Uterus (tissue), 4 donors: ENCODE results near the gene DCAF6. TPM values are rescaled to one million over a fixed set of nuclear protein-coding genes. Genes with fewer than 3 reads are reported as not detected.
"Not testable (repeated sequence)": the region's sequence is repeated elsewhere in the genome, so short reads cannot be mapped to it uniquely, and the experiment has no call there.

Experiments
- DNase-seq, 2 donors: peaks; one replicate each; pipeline ENCODE4 v3.0.0-alpha.2; 2019 to 2020
- H3K27ac ChIP-seq, 2 donors: fragments of 200-600 bp; sonication (generic); 1 replicate in 1 of 2; 2 replicates in 1 of 2; pipeline ENCODE4 v1.5.1; 2016 to 2018
- H3K27me3 ChIP-seq, 2 donors: fragments of 200-600 bp; sonication (generic); one replicate each; pipeline ENCODE4 v1.5.1; 2018 to 2019; ENCODE audit warnings: control low read depth in 1 of 2
- H3K36me3 ChIP-seq, 2 donors: fragments of 200-600 bp; sonication (generic); one replicate each; pipeline ENCODE4 v1.5.1; 2019; ENCODE audit warnings: control low read depth in 1 of 2
- H3K4me1 ChIP-seq, 2 donors: fragments of 200-600 bp; sonication (generic); one replicate each; pipeline ENCODE4 v1.5.1; 2018 to 2019; ENCODE audit warnings: control low read depth in 1 of 2
- H3K4me3 ChIP-seq, 2 donors: fragments of 200-600 bp; sonication (generic); 1 replicate in 1 of 2; 2 replicates in 1 of 2; pipeline ENCODE4 v1.5.1; 2018 to 2019; ENCODE audit warnings: mild to moderate bottlenecking in 1 of 2
- H3K9me3 ChIP-seq, 2 donors: fragments of 200-600 bp; sonication (generic); one replicate each; pipeline ENCODE4 v1.5.1; 2019; ENCODE audit warnings: control low read depth in 1 of 2
- POLR2A ChIP-seq, 2 donors: fragments of 450-650 bp; IDR thresholded peaks; one replicate each; pipeline ENCODE4 v1.6.1; 2016; ENCODE audit warnings: antibody characterized with exemption in 2 of 2, mild to moderate bottlenecking in 1 of 2, moderate library complexity in 1 of 2
- intact Hi-C: fragments of 100-400 bp; cut with DNase I; formaldehyde crosslinking; loops from one replicate; pipeline ENCODE4 v1.15.1; 2023; ENCODE audit warnings: low total_unique reads
- total RNA-seq, 4 donors: library from RNA; depleted of rRNA in 3 of 4; stranded (reverse); fragments of >200 nt in 3 of 4; gene quantifications; one replicate each; pipeline versions ENCODE4 v1.1.0 to v1.2.4, GENCODE V29; 2014 to 2023
- TF ChIP-seq, protein P1 (sequence below), 4 experiments: fragments of 200-600 bp in 2 of 4; fragments of 450-650 bp in 2 of 4; sonication (generic) in 2 of 4; IDR thresholded peaks; one replicate each; pipeline ENCODE4 v1.5.1; 2016 to 2019; ENCODE audit warnings: antibody characterized with exemption in 4 of 4, mild to moderate bottlenecking in 2 of 4, moderate library complexity in 1 of 4
- donor health status: DM: yes; HTN: yes; CAD: no.

Gene DCAF6
- total RNA-seq, 4 donors from 2014 or later = 19.1 to 77.7 (median 44.9) TPM

DNA sequence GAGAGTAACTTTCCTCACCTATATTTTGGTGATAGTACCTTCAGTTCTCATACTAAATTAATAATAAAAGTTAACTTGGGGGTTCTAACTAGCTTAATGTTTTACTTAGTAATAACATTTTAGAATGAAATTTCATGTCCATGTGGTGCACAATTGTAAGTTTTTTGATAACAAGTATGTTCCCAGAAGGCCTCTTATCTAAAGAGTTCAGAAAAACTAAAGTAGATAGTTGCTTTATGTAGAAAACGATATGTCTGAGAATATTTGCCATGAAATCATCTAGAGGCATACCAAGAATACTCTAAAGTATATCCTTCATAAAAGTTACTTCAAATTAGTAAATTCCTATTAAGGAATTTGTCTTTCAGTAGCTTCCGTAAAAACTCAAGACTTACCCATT, 12.4 kb upstream of the DCAF6 start:
- Histone ChIP-seq H3K27ac (no peak overlapping the region), H3K36me3 (no peaks in the 10 kb centered on the region), H3K27me3 (no peaks in the 10 kb centered on the region), H3K4me3 (no peak overlapping the region), H3K9me3 (no peaks in the 10 kb centered on the region), H3K4me1 (no peaks in the 10 kb centered on the region)
- TF ChIP-seq, protein P1, sequence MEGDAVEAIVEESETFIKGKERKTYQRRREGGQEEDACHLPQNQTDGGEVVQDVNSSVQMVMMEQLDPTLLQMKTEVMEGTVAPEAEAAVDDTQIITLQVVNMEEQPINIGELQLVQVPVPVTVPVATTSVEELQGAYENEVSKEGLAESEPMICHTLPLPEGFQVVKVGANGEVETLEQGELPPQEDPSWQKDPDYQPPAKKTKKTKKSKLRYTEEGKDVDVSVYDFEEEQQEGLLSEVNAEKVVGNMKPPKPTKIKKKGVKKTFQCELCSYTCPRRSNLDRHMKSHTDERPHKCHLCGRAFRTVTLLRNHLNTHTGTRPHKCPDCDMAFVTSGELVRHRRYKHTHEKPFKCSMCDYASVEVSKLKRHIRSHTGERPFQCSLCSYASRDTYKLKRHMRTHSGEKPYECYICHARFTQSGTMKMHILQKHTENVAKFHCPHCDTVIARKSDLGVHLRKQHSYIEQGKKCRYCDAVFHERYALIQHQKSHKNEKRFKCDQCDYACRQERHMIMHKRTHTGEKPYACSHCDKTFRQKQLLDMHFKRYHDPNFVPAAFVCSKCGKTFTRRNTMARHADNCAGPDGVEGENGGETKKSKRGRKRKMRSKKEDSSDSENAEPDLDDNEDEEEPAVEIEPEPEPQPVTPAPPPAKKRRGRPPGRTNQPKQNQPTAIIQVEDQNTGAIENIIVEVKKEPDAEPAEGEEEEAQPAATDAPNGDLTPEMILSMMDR (IDR thresholded peaks at IDR 0.05) = no peak
- no peak for TF ChIP-seq POLR2A (IDR thresholded peaks at IDR 0.05)
- intact Hi-C loops = no loop called here
- DNase-seq = no peak

DNA sequence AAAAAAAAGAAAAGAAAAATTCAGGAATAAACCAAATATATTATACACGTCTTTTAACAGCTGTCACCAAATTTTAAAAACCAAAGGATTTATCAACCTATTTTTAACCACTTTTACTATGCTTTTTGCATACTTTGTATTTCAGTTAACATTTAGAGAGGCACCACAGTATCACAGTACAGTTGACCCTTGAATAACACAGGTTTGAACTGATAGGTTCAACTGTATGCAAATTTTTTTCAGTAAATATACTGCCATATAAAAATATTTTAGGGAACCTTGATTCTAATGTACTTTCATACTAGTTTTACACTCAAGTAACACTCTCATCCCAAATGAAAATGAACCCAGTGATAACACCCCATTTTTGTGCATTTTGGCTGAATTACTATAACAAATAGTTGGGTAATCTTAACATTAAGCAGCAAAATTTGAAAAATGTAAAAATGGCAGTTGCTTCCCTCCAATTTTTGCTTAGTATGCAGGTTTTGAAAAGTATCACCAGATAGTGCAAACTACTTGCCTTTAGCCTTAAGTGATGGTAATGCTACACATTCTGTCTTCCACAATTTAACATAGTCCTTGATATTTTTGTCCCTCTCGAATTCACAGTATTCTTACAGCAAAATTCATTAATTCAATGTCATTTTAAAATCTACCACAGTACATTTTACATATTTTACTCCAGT, 11.8 kb upstream of the DCAF6 start:
- TF ChIP-seq, protein P1 (IDR thresholded peaks at IDR 0.05) = no peak
- TF ChIP-seq POLR2A (IDR thresholded peaks at IDR 0.05) = no peak
- H3K4me1 ChIP-seq = no peaks in the 10 kb centered on the region
- no peaks in the 10 kb centered on the region for H3K27me3 ChIP-seq
- no peaks in the 10 kb centered on the region for H3K36me3 ChIP-seq
- intact Hi-C loops = no loop called here
- H3K9me3 ChIP-seq = no peaks in the 10 kb centered on the region
- DNase-seq = no peak
- no peak overlapping the region for H3K4me3 ChIP-seq
- no peak overlapping the region for H3K27ac ChIP-seq

DNA sequence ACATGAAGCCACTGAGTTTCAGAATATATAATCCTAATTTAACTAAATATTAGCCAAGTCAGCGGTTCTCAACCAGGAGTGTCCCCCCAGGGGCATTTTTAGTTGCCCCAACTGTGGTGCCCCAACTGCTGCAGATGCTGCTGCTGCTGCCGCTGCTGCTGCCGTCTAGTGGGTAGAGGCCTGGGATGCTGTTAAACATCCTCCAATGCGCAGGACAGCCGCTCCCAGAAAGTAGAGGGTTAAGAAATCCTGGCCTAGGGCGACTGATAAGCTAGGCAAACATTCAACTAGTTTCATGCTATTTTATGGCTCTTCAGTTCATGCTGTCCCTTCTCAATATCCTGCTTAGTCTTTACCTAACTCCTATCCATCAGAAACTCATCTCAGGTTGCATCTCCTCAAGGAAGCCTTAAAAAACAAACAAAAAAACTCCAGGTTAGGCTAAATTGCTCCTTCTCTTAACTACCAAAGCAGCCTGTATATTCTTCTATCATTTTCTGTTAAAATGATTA, 9.9 kb upstream of the DCAF6 start:
- Histone ChIP-seq H3K4me3 (no peak overlapping the region), H3K27ac (no peak overlapping the region), H3K36me3 (no peaks in the 10 kb centered on the region), H3K4me1 (no peaks in the 10 kb centered on the region), H3K27me3 (no peaks in the 10 kb centered on the region), H3K9me3 (no peaks in the 10 kb centered on the region)
- TF ChIP-seq, protein P1 (IDR thresholded peaks at IDR 0.05) = no peak
- TF ChIP-seq POLR2A (IDR thresholded peaks at IDR 0.05) = no peak
- intact Hi-C loops = no loop called here
- no peak for DNase-seq

DNA sequence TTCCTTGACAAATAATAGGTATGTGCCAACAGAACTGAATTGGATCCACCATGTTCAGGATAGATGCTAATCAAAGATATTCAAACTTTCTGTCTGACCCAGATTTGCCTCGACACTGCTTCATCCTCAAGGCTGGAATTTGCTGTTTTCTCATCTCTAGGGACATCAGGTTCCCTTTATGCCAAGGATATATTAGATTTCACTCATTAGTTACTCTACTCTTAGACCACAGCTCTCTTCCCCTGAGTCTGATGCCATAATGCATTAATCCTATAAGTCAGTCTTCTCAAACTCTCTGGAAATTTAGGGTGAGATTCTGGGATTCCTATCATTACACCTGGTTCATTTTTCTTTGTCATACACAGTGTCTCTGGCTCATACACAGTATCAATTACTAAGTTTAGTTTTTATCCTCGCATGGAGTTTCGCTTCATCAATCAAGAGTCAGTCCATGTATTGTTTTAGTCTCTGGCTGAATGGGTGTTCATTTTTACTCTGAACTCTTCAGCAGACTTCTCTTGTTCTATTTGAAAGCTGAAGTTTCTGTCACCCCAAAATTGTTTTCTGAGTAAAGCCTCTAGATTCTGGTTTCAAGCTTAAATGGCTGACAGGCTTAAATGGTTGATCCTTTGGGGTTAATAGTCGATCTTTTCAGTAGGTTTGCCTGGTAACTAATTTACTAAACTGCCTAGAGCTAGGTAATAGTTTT, 9.3 kb upstream of the DCAF6 start:
- TF ChIP-seq, protein P1 (IDR thresholded peaks at IDR 0.05) = no peak
- no peak for TF ChIP-seq POLR2A (IDR thresholded peaks at IDR 0.05)
- no peaks in the 10 kb centered on the region for H3K36me3 ChIP-seq
- no peak overlapping the region for H3K27ac ChIP-seq
- H3K4me1 ChIP-seq = no peaks in the 10 kb centered on the region
- no peaks in the 10 kb centered on the region for H3K9me3 ChIP-seq
- H3K4me3 ChIP-seq = no peak overlapping the region
- no peak for DNase-seq
- intact Hi-C loops = no loop called here
- H3K27me3 ChIP-seq = no peaks in the 10 kb centered on the region

DNA sequence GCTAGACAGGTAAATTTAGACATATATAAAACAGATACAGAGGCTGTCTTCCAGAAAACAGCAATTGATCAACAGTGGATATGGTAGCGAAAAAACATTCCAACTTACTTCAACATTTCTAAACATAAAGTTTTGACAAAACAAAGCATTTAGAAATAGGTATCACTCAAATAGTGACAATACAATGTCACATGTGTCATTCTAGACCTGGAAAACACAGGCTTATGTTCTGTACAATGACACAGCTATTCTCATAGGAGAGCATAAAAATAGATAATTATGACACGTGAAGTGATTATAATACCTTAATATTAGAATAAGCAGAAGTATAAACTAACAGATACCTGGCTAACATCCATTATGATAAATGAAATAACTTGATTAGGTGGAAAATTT, 8.0 kb upstream of the DCAF6 start:
- Histone ChIP-seq H3K27me3 (no peaks in the 10 kb centered on the region), H3K27ac (no peak overlapping the region), H3K9me3 (no peaks in the 10 kb centered on the region), H3K4me3 (no peak overlapping the region), H3K36me3 (no peaks in the 10 kb centered on the region), H3K4me1 (no peaks in the 10 kb centered on the region)
- intact Hi-C loops = no loop called here
- TF ChIP-seq, protein P1 (IDR thresholded peaks at IDR 0.05) = no peak
- TF ChIP-seq POLR2A (IDR thresholded peaks at IDR 0.05) = no peak
- DNase-seq = no peak

DNA sequence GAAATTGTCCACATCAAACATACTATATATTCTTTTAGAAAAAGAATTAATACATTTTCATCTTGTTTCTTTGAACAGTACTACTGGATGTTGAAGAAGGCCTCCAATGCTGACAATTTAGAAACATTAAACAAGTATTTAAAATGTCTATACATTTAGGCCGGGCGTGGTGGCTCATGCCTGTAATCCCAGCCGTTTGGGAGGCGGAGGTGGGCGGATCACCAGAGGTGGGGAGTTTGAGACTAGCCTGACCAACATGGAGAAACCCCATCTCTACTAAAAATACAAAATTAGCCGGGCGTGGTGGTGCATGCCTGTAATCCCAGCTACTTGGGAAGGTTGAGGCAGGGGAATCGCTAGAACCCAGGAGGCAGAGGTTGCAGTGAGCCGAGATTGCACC, 7.6 kb upstream of the DCAF6 start:
- H3K4me1 ChIP-seq, H3K9me3 ChIP-seq, H3K27ac ChIP-seq, H3K36me3 ChIP-seq, H3K4me3 ChIP-seq, H3K27me3 ChIP-seq, intact Hi-C loops, DNase-seq: not testable (repeated sequence)
